A549 (cell line): Measurements from ENCODE around the gene PHC2. TPM values are rescaled to one million over a fixed set of nuclear protein-coding genes. Genes with fewer than 3 reads are reported as not detected.
A peak's percentile ranks its signal among the peaks of the same experiment; 100 is the strongest.

ENCODE experiments used
- ATAC-seq, 2 experiments: fragments of 200-7000 bp in 1 of 2; fragments of >200 bp in 1 of 2; cut with Nextera tagmentation in 1 of 2; cut with Tn5 transposase in 1 of 2; 3 replicates each; pipeline versions ENCODE4 v1.8.0 to v1.9.1; 2018 to 2020; ENCODE audit warnings: mild to moderate bottlenecking in 1 of 2, moderate library complexity in 1 of 2
- CTCF ChIA-PET: fragments of 300-600 bp; sonication (Branson Sonifier 250); formaldehyde crosslinking; extraction: SDS; loops from one replicate; lab custom pipeline; 2021; ENCODE audit warnings: antibody characterized with exemption, inconsistent platforms; lab: Yijun Ruan, JAX
- POLR2A ChIA-PET: fragments of 350-600 bp; formaldehyde crosslinking; extraction: SDS; loops from one replicate; lab custom pipeline; 2021; ENCODE audit warnings: antibody characterized with exemption, inconsistent platforms; lab: Yijun Ruan, JAX
- DNase-seq, 2 experiments: peaks; one replicate each; pipeline versions ENCODE4 v3.0.0 to v3.0.0-alpha.2; 2011 to 2016; ENCODE audit warnings: low read depth in 1 of 2, low spot score in 1 of 2
- FAIRE-seq: peaks from 2 replicates; lab custom pipeline; 2011; peaks lifted over from hg19 to GRCh38; lab: Jason Lieb, UNC
- H3K27ac ChIP-seq, 2 experiments: fragments of >200 bp; sonication (Bioruptor Twin); formaldehyde crosslinking; 3 replicates each; pipeline ENCODE4 v1.5.1; 2016 to 2017
- H3K4me1 ChIP-seq: fragments of >200 bp; sonication (Bioruptor Twin); formaldehyde crosslinking; 3 replicates; pipeline ENCODE4 v1.6.1; 2016
- H3K4me2 ChIP-seq: fragments of >200 bp; sonication (Bioruptor Twin); formaldehyde crosslinking; 3 replicates; pipeline ENCODE4 v1.6.1; 2016
- H3K4me3 ChIP-seq: fragments of >200 bp; sonication (Bioruptor Twin); formaldehyde crosslinking; 3 replicates; pipeline ENCODE4 v1.5.1; 2016
- H3K9me3 ChIP-seq: fragments of >200 bp; sonication (Bioruptor Twin); formaldehyde crosslinking; 3 replicates; pipeline ENCODE4 v1.6.1; 2016
- CBX8 ChIP-seq: fragments of 200-600 bp; sonication (generic); IDR thresholded peaks from 2 replicates; pipeline ENCODE4 v1.6.1; 2016
- CHD4 ChIP-seq: fragments of 200-600 bp; sonication (generic); IDR thresholded peaks from 2 replicates; pipeline ENCODE4 v1.6.1; 2016; ENCODE audit warnings: antibody characterized with exemption, mild to moderate bottlenecking, borderline replicate concordance
- FOSB ChIP-seq: fragments of 250-450 bp; sonication (Bioruptor Pico); IDR thresholded peaks from 2 replicates; pipeline ENCODE4 v1.5.0; 2020; ENCODE audit warnings: mild to moderate bottlenecking, moderate library complexity
- KDM5A ChIP-seq: fragments of 200-600 bp; sonication (generic); IDR thresholded peaks from 2 replicates; pipeline ENCODE4 v1.6.1; 2016; ENCODE audit warnings: antibody characterized with exemption, mild to moderate bottlenecking
- MAFK ChIP-seq: fragments of 450-650 bp; IDR thresholded peaks from 2 replicates; pipeline ENCODE4 v1.6.1; 2014; ENCODE audit not compliant: partially characterized antibody
- MAZ ChIP-seq: fragments of 150-350 bp; IDR thresholded peaks from 2 replicates; pipeline ENCODE4 v1.6.1; 2014; ENCODE audit warnings: antibody characterized with exemption, low read depth, low read length, borderline replicate concordance
- MYC ChIP-seq: IDR thresholded peaks from 2 replicates; pipeline ENCODE4 v1.6.1; 2012; ENCODE audit warnings: mild to moderate bottlenecking, inconsistent platforms, low read length, improper control_type of control experiment, borderline replicate concordance
- NFE2L2 ChIP-seq: fragments of 150-350 bp; conservative IDR thresholded peaks from 2 replicates; pipeline ENCODE4 v1.6.1; 2014; ENCODE audit warnings: low read length
- RAD21 ChIP-seq, 2 experiments: fragments of >200 bp in 1 of 2; sonication (Bioruptor Twin) in 1 of 2; formaldehyde crosslinking in 1 of 2; IDR thresholded peaks in 1 of 2; conservative IDR thresholded peaks in 1 of 2; 2 replicates in 1 of 2; 3 replicates in 1 of 2; pipeline ENCODE4 v1.6.1; 2012 to 2018; ENCODE audit warnings: inconsistent platforms in 1 of 2
- SMC3 ChIP-seq: fragments of >200 bp; sonication (Bioruptor Twin); formaldehyde crosslinking; IDR thresholded peaks from 3 replicates; pipeline ENCODE4 v1.6.1; 2018; ENCODE audit warnings: inconsistent platforms
- WGBS: methylation state at CpG from one replicate; pipeline ENCODE4 v1.1.6; 2017; ENCODE audit errors: missing lambda C conversion rate; 5-methylcytosine and 5-hydroxymethylcytosine counted together
- polyA plus RNA-seq, 4 experiments: library from polyadenylated mRNA; depleted of rRNA in 3 of 4; stranded (reverse); fragments of >200 nt; fragmentation: RNase III in 1 of 4; extraction: RNeasy Plus Mini Kit Qiagen cat#74134 plus additional on column Dnase treatment in 1 of 4; gene quantifications; 2 replicates in 3 of 4; 3 replicates in 1 of 4; pipeline ENCODE4 v1.2.3, GENCODE V29; 2011 to 2017
- TF ChIP-seq, protein P1 (sequence below): fragments of 150-350 bp; IDR thresholded peaks from 2 replicates; pipeline ENCODE4 v1.6.1; 2014; ENCODE audit warnings: low read depth, mild to moderate bottlenecking, low read length
- TF ChIP-seq, protein P2 (sequence below): IDR thresholded peaks from 2 replicates; pipeline ENCODE4 v1.6.1; 2012
- TF ChIP-seq, protein P3 (sequence below): IDR thresholded peaks from 2 replicates; pipeline ENCODE4 v1.6.1; 2012
- TF ChIP-seq, protein P4 (sequence below): fragments of >200 bp; sonication (Bioruptor Twin); formaldehyde crosslinking; IDR thresholded peaks from 3 replicates; pipeline ENCODE4 v1.5.1; 2016
- TF ChIP-seq, protein P5 (sequence below): IDR thresholded peaks from 2 replicates; pipeline ENCODE4 v1.6.1; 2012; ENCODE audit warnings: low read depth, borderline replicate concordance
- TF ChIP-seq, protein P6 (sequence below): fragments of >200 bp; sonication (Bioruptor Twin); formaldehyde crosslinking; IDR thresholded peaks from 3 replicates; pipeline ENCODE4 v1.6.1; 2016

PHC2 gene
- polyA plus RNA-seq, 2 of the 4 experiments (the other 2 are of a cell fraction) = 29.9 to 33.2 TPM

GRCh38 chr1:33367485-33368405, 63.1 kb downstream of the PHC2 start:
- H3K4me2 ChIP-seq = peak overlapping the region; percentile 54; the same call in 1 of the 3 replicates
- ChIA-PET CTCF (interaction anchor here (0.6 to 13.0 kb wide), 23 partner anchors 10 to 149 kb away, joined by 3 to 162 read pairs (median 5); partner anchors contain the start of gene A3GALT2), POLR2A (no interaction called here)
- 31% methylated on average over 20 of the region's 23 CpGs for WGBS
- peak overlapping the region in 1 of 2 experiments; percentile 66; a peak in 2 of 6 replicates for H3K27ac ChIP-seq
- no peaks in the 10 kb centered on the region for H3K4me1 ChIP-seq
- DNase-seq (peak; percentile 71 to 72), FAIRE-seq (no peak), ATAC-seq (peak; percentile 89 to 97)
- TF ChIP-seq SMC3 = peak; percentile 89
- TF ChIP-seq MAFK = no peak
- no peak for TF ChIP-seq FOSB (CRISPR knock-in tag)
- TF ChIP-seq, protein P1, sequence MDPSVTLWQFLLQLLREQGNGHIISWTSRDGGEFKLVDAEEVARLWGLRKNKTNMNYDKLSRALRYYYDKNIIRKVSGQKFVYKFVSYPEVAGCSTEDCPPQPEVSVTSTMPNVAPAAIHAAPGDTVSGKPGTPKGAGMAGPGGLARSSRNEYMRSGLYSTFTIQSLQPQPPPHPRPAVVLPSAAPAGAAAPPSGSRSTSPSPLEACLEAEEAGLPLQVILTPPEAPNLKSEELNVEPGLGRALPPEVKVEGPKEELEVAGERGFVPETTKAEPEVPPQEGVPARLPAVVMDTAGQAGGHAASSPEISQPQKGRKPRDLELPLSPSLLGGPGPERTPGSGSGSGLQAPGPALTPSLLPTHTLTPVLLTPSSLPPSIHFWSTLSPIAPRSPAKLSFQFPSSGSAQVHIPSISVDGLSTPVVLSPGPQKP = no peak
- TF ChIP-seq CHD4 = no peak
- TF ChIP-seq, protein P2, sequence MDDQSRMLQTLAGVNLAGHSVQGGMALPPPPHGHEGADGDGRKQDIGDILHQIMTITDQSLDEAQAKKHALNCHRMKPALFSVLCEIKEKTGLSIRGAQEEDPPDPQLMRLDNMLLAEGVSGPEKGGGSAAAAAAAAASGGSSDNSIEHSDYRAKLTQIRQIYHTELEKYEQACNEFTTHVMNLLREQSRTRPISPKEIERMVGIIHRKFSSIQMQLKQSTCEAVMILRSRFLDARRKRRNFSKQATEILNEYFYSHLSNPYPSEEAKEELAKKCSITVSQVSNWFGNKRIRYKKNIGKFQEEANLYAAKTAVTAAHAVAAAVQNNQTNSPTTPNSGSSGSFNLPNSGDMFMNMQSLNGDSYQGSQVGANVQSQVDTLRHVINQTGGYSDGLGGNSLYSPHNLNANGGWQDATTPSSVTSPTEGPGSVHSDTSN = no peak
- TF ChIP-seq RAD21 (conservative IDR thresholded peaks at IDR 0.05 in 1 of 2, IDR thresholded peaks at IDR 0.05 in 1 of 2) = peak; percentile 92 to 95
- no peak for TF ChIP-seq CBX8
- TF ChIP-seq, protein P3, sequence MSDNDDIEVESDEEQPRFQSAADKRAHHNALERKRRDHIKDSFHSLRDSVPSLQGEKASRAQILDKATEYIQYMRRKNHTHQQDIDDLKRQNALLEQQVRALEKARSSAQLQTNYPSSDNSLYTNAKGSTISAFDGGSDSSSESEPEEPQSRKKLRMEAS = 0 out of 2 replicates have a peak, but pooled peaks have one; percentile 32
- TF ChIP-seq, protein P4, sequence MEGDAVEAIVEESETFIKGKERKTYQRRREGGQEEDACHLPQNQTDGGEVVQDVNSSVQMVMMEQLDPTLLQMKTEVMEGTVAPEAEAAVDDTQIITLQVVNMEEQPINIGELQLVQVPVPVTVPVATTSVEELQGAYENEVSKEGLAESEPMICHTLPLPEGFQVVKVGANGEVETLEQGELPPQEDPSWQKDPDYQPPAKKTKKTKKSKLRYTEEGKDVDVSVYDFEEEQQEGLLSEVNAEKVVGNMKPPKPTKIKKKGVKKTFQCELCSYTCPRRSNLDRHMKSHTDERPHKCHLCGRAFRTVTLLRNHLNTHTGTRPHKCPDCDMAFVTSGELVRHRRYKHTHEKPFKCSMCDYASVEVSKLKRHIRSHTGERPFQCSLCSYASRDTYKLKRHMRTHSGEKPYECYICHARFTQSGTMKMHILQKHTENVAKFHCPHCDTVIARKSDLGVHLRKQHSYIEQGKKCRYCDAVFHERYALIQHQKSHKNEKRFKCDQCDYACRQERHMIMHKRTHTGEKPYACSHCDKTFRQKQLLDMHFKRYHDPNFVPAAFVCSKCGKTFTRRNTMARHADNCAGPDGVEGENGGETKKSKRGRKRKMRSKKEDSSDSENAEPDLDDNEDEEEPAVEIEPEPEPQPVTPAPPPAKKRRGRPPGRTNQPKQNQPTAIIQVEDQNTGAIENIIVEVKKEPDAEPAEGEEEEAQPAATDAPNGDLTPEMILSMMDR = peak; percentile 83
- TF ChIP-seq, protein P5, sequence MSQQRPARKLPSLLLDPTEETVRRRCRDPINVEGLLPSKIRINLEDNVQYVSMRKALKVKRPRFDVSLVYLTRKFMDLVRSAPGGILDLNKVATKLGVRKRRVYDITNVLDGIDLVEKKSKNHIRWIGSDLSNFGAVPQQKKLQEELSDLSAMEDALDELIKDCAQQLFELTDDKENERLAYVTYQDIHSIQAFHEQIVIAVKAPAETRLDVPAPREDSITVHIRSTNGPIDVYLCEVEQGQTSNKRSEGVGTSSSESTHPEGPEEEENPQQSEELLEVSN = no peak
- no peak for TF ChIP-seq NFE2L2
- no peak for TF ChIP-seq MYC
- no peak for TF ChIP-seq MAZ
- no peak overlapping the region for H3K4me3 ChIP-seq
- H3K9me3 ChIP-seq = no peaks in the 10 kb centered on the region

DNA sequence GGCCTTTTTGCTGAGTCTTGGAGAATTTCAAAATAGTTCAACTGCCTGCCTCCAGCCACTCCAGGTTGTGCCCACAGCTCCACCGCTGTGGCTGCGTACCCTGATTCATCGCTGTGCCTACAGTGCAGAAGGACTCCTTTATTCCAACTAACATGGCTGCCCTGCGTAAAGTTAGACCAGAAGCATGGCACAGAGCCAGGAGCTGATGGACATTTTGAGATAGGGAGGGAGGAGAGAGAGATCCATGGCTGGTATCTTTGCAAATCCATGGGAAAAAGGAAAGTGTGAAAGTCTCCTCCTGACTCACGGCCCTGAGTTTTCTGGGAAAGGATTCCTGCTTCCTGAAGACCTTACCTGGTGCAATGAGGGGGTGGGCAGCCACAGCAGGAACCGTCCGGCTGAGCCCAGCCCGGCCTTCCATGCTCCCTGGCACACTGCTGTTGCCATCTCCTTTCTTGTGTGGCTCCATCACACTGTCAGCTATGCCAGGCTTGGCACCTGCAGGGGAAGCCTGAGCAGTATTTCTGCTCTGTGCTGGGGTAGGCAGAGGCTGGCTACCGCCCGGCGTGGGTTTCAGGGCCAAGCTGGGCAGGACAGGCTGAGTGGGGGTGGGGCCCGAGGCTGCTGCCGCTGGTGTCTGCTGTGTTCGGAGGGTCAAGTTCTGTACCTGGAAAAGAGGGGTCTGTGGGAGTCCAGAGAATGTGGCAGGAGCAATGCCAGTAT, 64.0 kb downstream of the PHC2 start:
- Histone ChIP-seq H3K9me3 (no peaks in the 10 kb centered on the region), H3K4me1 (no peaks in the 10 kb centered on the region), H3K4me2 (no peak overlapping the region)
- TF ChIP-seq KDM5A = no peak
- TF ChIP-seq, protein P1 = no peak
- TF ChIP-seq, protein P6, sequence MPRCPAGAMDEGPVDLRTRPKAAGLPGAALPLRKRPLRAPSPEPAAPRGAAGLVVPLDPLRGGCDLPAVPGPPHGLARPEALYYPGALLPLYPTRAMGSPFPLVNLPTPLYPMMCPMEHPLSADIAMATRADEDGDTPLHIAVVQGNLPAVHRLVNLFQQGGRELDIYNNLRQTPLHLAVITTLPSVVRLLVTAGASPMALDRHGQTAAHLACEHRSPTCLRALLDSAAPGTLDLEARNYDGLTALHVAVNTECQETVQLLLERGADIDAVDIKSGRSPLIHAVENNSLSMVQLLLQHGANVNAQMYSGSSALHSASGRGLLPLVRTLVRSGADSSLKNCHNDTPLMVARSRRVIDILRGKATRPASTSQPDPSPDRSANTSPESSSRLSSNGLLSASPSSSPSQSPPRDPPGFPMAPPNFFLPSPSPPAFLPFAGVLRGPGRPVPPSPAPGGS = no peak
- TF ChIP-seq, all 56 proteins: peak for 0
- FAIRE-seq (no peak), ATAC-seq (no peak), DNase-seq (no peak)
- no peak overlapping the region for H3K27ac ChIP-seq
- H3K4me3 ChIP-seq = no peak overlapping the region
- ChIA-PET POLR2A (no interaction called here), CTCF (interaction anchor here (0.8 to 13.0 kb wide), 14 partner anchors 10 to 246 kb away, joined by 3 to 162 read pairs (median 4); no protein-coding TSS in a partner anchor)
- 79% methylated on average over 13 of the region's 14 CpGs for WGBS
